ENCODE data around the gene PCNX2.

DNA sequence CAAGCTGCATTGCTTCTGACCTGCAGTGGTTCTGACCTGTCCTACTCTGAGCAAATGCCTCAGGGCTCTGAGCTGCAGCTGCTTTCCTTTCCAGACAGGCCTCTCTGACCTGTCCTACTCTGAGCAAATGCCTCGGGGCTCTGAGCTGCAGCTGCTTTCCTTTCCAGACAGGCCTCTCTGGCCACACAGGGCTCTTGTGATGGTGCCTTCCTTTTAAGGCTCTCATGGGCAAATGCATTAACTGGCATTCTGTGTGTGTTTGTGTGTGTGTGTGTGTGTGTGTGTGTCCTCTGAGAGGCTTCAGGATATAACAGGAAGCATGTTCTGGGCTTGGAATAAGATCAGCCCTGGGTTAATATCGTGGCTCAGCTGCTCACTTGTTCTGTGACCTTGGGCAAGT, 213.8 kb downstream of the PCNX2 start:
- TF ChIP-seq, protein P1, sequence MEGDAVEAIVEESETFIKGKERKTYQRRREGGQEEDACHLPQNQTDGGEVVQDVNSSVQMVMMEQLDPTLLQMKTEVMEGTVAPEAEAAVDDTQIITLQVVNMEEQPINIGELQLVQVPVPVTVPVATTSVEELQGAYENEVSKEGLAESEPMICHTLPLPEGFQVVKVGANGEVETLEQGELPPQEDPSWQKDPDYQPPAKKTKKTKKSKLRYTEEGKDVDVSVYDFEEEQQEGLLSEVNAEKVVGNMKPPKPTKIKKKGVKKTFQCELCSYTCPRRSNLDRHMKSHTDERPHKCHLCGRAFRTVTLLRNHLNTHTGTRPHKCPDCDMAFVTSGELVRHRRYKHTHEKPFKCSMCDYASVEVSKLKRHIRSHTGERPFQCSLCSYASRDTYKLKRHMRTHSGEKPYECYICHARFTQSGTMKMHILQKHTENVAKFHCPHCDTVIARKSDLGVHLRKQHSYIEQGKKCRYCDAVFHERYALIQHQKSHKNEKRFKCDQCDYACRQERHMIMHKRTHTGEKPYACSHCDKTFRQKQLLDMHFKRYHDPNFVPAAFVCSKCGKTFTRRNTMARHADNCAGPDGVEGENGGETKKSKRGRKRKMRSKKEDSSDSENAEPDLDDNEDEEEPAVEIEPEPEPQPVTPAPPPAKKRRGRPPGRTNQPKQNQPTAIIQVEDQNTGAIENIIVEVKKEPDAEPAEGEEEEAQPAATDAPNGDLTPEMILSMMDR (conservative IDR thresholded peaks at IDR 0.05; ENCODE audit: low read depth in 2 of 2): no peak
- TF ChIP-seq EZH2 (IDR thresholded peaks at IDR 0.05; ENCODE audit: low read depth, unreplicated experiment) (no peak), EZH2phosphoT487 (IDR thresholded peaks at IDR 0.05; ENCODE audit: unreplicated experiment) (no peak), POLR2AphosphoS5 (IDR thresholded peaks at IDR 0.05; ENCODE audit: low read depth) (no peak), ZNF114 (CRISPR knock-in tag; IDR thresholded peaks at IDR 0.05) (no peak), CREB1 (CRISPR knock-in tag; IDR thresholded peaks at IDR 0.05; ENCODE audit: low read depth) (no peak), JUNB (IDR thresholded peaks at IDR 0.05; ENCODE audit: unreplicated experiment) (no peak), ZNF331 (CRISPR knock-in tag; IDR thresholded peaks at IDR 0.05; ENCODE audit: low read depth) (no peak), NANOG (IDR thresholded peaks at IDR 0.05; ENCODE audit: borderline replicate concordance) (no peak)
- TF ChIP-seq, protein P2, sequence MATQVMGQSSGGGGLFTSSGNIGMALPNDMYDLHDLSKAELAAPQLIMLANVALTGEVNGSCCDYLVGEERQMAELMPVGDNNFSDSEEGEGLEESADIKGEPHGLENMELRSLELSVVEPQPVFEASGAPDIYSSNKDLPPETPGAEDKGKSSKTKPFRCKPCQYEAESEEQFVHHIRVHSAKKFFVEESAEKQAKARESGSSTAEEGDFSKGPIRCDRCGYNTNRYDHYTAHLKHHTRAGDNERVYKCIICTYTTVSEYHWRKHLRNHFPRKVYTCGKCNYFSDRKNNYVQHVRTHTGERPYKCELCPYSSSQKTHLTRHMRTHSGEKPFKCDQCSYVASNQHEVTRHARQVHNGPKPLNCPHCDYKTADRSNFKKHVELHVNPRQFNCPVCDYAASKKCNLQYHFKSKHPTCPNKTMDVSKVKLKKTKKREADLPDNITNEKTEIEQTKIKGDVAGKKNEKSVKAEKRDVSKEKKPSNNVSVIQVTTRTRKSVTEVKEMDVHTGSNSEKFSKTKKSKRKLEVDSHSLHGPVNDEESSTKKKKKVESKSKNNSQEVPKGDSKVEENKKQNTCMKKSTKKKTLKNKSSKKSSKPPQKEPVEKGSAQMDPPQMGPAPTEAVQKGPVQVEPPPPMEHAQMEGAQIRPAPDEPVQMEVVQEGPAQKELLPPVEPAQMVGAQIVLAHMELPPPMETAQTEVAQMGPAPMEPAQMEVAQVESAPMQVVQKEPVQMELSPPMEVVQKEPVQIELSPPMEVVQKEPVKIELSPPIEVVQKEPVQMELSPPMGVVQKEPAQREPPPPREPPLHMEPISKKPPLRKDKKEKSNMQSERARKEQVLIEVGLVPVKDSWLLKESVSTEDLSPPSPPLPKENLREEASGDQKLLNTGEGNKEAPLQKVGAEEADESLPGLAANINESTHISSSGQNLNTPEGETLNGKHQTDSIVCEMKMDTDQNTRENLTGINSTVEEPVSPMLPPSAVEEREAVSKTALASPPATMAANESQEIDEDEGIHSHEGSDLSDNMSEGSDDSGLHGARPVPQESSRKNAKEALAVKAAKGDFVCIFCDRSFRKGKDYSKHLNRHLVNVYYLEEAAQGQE (IDR thresholded peaks at IDR 0.05; ENCODE audit: unreplicated experiment): no peak
- TF ChIP-seq, protein P3, sequence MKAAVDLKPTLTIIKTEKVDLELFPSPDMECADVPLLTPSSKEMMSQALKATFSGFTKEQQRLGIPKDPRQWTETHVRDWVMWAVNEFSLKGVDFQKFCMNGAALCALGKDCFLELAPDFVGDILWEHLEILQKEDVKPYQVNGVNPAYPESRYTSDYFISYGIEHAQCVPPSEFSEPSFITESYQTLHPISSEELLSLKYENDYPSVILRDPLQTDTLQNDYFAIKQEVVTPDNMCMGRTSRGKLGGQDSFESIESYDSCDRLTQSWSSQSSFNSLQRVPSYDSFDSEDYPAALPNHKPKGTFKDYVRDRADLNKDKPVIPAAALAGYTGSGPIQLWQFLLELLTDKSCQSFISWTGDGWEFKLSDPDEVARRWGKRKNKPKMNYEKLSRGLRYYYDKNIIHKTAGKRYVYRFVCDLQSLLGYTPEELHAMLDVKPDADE (IDR thresholded peaks at IDR 0.05): no peak
- TF ChIP-seq, protein P4, sequence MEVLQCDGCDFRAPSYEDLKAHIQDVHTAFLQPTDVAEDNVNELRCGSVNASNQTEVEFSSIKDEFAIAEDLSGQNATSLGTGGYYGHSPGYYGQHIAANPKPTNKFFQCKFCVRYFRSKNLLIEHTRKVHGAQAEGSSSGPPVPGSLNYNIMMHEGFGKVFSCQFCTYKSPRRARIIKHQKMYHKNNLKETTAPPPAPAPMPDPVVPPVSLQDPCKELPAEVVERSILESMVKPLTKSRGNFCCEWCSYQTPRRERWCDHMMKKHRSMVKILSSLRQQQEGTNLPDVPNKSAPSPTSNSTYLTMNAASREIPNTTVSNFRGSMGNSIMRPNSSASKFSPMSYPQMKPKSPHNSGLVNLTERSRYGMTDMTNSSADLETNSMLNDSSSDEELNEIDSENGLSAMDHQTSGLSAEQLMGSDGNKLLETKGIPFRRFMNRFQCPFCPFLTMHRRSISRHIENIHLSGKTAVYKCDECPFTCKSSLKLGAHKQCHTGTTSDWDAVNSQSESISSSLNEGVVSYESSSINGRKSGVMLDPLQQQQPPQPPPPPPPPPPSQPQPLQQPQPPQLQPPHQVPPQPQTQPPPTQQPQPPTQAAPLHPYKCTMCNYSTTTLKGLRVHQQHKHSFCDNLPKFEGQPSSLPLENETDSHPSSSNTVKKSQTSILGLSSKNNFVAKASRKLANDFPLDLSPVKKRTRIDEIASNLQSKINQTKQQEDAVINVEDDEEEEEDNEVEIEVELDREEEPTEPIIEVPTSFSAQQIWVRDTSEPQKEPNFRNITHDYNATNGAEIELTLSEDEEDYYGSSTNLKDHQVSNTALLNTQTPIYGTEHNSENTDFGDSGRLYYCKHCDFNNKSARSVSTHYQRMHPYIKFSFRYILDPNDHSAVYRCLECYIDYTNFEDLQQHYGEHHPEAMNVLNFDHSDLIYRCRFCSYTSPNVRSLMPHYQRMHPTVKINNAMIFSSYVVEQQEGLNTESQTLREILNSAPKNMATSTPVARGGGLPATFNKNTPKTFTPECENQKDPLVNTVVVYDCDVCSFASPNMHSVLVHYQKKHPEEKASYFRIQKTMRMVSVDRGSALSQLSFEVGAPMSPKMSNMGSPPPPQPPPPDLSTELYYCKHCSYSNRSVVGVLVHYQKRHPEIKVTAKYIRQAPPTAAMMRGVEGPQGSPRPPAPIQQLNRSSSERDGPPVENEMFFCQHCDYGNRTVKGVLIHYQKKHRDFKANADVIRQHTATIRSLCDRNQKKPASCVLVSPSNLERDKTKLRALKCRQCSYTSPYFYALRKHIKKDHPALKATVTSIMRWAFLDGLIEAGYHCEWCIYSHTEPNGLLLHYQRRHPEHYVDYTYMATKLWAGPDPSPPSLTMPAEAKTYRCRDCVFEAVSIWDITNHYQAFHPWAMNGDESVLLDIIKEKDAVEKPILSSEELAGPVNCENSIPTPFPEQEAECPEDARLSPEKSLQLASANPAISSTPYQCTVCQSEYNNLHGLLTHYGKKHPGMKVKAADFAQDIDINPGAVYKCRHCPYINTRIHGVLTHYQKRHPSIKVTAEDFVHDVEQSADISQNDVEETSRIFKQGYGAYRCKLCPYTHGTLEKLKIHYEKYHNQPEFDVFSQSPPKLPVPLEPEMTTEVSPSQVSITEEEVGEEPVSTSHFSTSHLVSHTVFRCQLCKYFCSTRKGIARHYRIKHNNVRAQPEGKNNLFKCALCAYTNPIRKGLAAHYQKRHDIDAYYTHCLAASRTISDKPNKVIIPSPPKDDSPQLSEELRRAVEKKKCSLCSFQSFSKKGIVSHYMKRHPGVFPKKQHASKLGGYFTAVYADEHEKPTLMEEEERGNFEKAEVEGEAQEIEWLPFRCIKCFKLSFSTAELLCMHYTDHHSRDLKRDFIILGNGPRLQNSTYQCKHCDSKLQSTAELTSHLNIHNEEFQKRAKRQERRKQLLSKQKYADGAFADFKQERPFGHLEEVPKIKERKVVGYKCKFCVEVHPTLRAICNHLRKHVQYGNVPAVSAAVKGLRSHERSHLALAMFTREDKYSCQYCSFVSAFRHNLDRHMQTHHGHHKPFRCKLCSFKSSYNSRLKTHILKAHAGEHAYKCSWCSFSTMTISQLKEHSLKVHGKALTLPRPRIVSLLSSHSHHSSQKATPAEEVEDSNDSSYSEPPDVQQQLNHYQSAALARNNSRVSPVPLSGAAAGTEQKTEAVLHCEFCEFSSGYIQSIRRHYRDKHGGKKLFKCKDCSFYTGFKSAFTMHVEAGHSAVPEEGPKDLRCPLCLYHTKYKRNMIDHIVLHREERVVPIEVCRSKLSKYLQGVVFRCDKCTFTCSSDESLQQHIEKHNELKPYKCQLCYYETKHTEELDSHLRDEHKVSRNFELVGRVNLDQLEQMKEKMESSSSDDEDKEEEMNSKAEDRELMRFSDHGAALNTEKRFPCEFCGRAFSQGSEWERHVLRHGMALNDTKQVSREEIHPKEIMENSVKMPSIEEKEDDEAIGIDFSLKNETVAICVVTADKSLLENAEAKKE (CRISPR knock-in tag; IDR thresholded peaks at IDR 0.05): no peak
